HUES48 (cell line): ENCODE data around the gene TXNDC15.
A peak's percentile ranks its signal among the peaks of the same experiment; 100 is the strongest.
"Not testable (repeated sequence)": the region's sequence is repeated elsewhere in the genome, so short reads cannot be mapped to it uniquely, and the experiment has no call there.

Experiments
- H3K27ac ChIP-seq: one replicate; pipeline ENCODE4 v1.7.0; 2013; ENCODE audit warnings: low read depth, low read length, inconsistent platforms
- H3K27me3 ChIP-seq: 2 replicates; pipeline ENCODE4 v1.6.1; 2013; ENCODE audit warnings: mild to moderate bottlenecking, low read length; ENCODE audit not compliant: control insufficient read depth, insufficient read depth
- H3K36me3 ChIP-seq: 2 replicates; pipeline ENCODE4 v1.6.1; 2013; ENCODE audit warnings: low read length; ENCODE audit not compliant: control insufficient read depth, insufficient read depth
- H3K4me1 ChIP-seq: 2 replicates; pipeline ENCODE4 v1.6.1; 2013; ENCODE audit warnings: mild to moderate bottlenecking, low read length; ENCODE audit not compliant: control insufficient read depth, insufficient read depth
- H3K4me3 ChIP-seq: 2 replicates; pipeline ENCODE4 v1.5.1; 2013; ENCODE audit warnings: mild to moderate bottlenecking, low read depth, low read length
- H3K9ac ChIP-seq: 2 replicates; pipeline ENCODE4 v1.6.1; 2013; ENCODE audit warnings: mild to moderate bottlenecking, low read depth, low read length, moderate library complexity
- H3K9me3 ChIP-seq: 2 replicates; pipeline ENCODE4 v1.6.1; 2013; ENCODE audit warnings: low read length; ENCODE audit not compliant: control insufficient read depth, insufficient read depth

The TXNDC15 gene, protein sequence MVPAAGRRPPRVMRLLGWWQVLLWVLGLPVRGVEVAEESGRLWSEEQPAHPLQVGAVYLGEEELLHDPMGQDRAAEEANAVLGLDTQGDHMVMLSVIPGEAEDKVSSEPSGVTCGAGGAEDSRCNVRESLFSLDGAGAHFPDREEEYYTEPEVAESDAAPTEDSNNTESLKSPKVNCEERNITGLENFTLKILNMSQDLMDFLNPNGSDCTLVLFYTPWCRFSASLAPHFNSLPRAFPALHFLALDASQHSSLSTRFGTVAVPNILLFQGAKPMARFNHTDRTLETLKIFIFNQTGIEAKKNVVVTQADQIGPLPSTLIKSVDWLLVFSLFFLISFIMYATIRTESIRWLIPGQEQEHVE

DNA sequence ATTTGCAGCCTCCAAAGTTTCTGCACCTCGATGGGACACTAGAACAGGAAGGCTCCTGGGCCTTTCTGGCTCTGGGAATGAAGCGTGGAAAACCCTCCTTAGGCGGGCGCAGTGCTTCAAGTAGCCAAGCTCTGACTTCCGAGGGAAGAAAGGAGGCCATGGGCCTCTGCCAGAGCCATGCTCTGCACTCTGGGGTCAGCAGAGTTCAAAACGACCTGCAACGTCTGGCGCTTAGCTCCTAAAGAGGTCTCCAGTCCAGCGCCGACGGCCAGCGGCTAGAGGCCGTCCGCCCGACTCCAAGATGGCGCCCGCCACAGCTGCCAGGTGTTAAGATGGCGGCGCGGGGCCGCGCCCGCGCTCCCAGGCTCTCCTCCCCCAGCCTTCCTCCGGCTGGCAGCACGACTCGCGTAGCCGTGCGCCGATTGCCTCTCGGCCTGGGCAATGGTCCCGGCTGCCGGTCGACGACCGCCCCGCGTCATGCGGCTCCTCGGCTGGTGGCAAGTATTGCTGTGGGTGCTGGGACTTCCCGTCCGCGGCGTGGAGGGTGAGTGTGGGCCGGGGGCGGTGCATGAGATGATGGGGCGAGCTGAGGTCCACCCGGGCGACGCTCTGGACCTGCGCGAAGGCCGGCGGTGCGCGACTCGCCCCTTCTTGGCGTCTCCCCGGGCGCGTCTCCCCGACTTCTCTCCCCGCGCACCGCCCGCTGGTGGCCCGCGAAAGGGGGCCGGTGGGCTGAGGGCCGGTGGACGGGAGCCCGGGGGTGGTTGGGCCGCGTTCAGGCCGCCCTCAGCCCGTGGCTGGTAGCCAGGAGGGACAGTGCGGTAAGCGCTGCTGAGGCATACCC, at the start of gene TXNDC15:
Gene TXNDC15, plus strand, starts transcription at position 385 of the 844 bp plus-strand sequence. Its CDS starts 57 bp downstream, at position 442.
- H3K4me3 ChIP-seq = peak within 1 kb of the TSS; percentile 69
- H3K4me1 ChIP-seq = peaks cover 14% of the 10 kb centered on the region

DNA sequence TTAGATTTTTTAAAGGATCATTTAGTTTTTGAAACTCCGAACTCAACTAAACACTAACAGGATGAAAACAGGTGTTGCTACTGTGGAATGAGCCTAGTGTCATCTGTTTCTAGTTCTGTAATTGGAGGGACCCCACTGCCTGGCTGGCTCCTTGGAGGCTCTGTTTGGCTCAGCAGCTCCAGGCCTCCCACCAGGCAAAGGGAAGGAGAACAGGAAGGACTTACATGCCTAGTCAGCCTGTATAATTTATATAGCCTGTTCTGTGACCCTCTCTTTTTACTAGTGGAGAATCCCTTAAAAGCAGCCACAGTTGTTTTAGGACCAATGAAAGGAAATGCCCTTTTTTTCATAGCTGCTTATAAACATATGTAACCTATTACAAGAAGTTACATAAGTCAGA, 49.5 kb upstream of the TXNDC15 start:
- Histone ChIP-seq H3K4me3 (no peak overlapping the region), H3K9ac (no peak overlapping the region), H3K27me3 (no peaks in the 10 kb centered on the region), H3K4me1 (no peaks in the 10 kb centered on the region), H3K9me3 (no peaks in the 10 kb centered on the region), H3K36me3 (peaks cover 94% of the 10 kb centered on the region), H3K27ac (no peak overlapping the region)

More for the DNA sequence above, at the start of gene TXNDC15:
- H3K9ac ChIP-seq = peak within 1 kb of the TSS; percentile 86
- no peaks in the 10 kb centered on the region for H3K9me3 ChIP-seq
- peak within 1 kb of the TSS; percentile 88 for H3K27ac ChIP-seq
- H3K27me3 ChIP-seq = 0 out of 2 replicates have a peak, but pooled peaks cover 4% of the 10 kb centered on the region
- no peaks in the 10 kb centered on the region for H3K36me3 ChIP-seq

DNA sequence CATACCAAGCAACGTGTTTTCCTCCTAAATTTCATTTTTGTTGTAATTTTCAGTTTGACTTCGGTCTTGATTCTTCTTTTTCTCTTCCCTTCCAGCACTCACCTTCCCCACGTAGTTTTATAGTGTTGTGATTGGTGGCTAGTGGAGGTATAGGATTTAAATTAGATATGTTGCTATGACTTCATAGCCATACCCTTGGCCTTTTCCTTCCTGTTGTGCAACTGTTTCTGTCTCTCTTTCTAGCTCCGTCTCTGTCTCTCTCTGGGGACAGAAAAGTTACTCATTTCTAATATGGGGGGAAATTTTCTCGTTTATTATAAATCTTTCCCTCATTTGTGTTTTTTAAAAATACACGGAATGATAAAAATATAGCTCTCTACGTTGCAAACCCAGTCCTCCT, 49.0 kb upstream of the TXNDC15 start:
- Histone ChIP-seq H3K9me3 (no peaks in the 10 kb centered on the region), H3K4me1 (no peaks in the 10 kb centered on the region), H3K4me3 (no peak overlapping the region), H3K36me3 (peaks cover 93% of the 10 kb centered on the region), H3K27me3 (no peaks in the 10 kb centered on the region), H3K9ac (no peak overlapping the region), H3K27ac (no peak overlapping the region)

DNA sequence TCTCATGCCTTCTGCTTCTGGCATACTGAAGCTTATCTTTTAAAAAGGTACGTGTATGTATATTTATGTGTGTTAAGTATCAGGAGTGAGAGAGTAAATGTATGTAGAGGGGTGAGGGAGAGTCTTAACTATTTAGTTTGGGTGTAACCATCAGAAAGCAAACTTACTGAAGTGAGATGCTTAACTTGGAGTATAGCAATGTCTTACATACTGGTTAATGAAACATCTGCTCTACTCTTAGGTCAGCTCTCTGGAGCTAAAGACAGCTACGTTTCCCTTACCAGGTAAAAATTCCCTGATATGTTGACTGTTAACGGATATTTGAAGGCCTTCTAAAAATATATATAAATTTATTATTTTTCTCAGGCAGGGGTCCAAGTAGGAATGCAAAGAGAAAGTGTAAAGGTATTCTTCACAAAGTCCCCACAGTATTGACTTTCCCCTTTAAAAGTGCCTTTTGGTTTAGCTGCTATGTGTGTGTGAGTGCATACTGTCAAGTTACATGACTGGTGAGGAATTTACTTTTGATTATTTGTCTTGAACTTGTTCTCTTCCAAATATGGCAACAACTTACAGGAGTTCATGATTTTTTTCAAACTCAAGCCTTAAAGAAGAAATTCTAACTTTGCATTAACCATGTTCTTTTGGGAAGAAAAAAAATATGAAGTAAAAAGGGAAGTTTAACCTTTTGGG, 40.7 kb upstream of the TXNDC15 start:
- Histone ChIP-seq H3K36me3 (peaks cover 71% of the 10 kb centered on the region), H3K4me3 (no peak overlapping the region), H3K9ac (no peak overlapping the region), H3K9me3 (no peaks in the 10 kb centered on the region), H3K4me1 (no peaks in the 10 kb centered on the region), H3K27ac (no peak overlapping the region), H3K27me3 (no peaks in the 10 kb centered on the region)

DNA sequence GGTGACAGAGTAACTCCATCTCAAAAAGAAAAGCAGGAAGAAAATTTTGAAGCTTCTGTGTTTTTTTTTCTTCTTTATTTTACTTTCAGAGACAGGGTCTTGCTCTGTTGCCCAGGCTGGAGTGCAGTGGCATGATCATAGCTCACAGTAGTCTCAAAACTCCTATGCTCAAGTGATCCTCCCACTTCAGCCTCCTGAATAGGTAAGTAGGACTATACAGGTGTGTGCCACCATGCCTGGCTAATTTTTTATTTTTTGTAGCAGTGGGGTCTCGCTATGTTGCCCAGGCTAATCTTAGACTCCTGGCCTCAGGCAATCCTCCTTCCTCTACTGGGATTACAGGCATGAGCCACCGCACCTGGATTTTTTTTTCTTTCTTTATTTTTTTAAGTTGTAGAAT, 38.5 kb upstream of the TXNDC15 start:
- no peaks in the 10 kb centered on the region for H3K4me1 ChIP-seq
- H3K27me3 ChIP-seq = no peaks in the 10 kb centered on the region
- no peak overlapping the region for H3K27ac ChIP-seq
- H3K9me3 ChIP-seq = no peaks in the 10 kb centered on the region
- no peak overlapping the region for H3K4me3 ChIP-seq
- H3K9ac ChIP-seq = no peak overlapping the region
- peaks cover 72% of the 10 kb centered on the region for H3K36me3 ChIP-seq

DNA sequence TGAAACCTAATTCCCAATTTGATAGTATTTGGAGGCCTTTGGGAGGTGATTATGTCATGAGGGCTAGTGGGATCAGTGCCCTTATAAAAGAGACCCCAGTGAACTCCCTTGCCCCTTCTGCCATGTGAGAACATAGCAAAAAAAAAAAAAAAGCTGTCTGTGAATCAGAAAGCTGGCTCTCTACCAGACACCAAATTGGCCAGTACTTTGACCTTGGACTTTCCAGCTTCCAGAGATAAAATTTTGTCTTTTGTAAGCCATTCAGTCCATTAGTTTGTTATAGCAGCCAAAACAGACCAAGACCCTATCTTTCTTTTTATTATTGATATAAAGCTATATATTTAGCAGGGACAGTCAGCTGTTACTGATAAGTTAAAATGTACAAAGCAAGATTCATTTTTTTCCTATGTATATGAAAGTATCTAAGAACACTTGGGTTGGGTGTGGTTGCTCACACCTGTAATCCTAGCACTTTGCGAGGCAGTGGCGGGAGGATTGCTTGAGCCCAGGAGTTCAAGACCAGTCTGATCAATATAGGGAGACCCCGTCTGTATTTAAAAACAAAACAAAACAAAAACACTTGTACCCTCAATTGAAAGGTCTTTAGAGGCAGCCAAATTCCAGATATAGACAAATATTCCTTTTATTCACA, 36.5 kb upstream of the TXNDC15 start:
- no peaks in the 10 kb centered on the region for H3K9me3 ChIP-seq
- H3K36me3 ChIP-seq = peaks cover 62% of the 10 kb centered on the region
- H3K9ac ChIP-seq = no peak overlapping the region
- H3K4me1 ChIP-seq = no peaks in the 10 kb centered on the region
- H3K27ac ChIP-seq = no peak overlapping the region
- H3K4me3 ChIP-seq = no peak overlapping the region
- no peaks in the 10 kb centered on the region for H3K27me3 ChIP-seq

DNA sequence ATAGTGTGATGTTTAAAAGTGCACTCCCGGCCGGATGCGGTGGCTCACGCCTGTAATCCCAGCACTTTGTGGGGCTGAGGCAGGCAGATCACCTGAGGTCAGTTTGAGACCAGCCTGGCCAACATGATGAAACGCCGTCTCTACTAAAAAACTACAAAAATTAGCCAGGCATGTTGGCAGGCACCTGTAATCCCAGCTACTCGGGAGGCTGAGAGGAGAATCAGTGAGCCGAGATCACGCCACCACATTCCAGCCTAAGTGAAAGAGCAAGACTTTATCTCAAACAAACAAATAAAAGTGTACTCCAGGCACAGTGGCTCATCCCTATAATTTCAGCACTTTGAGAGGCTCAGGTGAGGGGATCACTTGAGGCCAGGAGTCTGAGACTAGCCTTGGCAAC, 35.8 kb upstream of the TXNDC15 start:
- peaks cover 56% of the 10 kb centered on the region for H3K36me3 ChIP-seq
- H3K9ac ChIP-seq, H3K27me3 ChIP-seq, H3K4me1 ChIP-seq, H3K9me3 ChIP-seq, H3K27ac ChIP-seq, H3K4me3 ChIP-seq: not testable (repeated sequence)

DNA sequence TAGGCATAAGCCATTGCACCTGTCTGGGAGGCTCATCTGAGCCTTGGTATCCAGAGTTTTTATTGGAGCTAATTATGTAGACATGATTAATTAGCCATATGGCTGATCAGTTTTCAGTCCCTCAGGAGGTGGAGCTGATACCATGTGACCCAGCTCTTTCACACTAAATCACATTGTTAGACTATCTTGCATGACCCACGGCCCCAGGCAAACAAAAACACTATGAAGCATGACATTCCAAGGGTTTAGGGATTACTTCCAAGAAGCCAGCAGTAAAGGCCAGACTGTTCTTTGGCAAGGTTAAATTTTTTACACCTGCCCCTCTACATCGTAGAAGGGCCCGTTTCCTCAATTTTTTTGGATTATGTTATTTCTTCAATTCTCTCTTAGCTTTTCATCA, 33.4 kb upstream of the TXNDC15 start:
- H3K4me1 ChIP-seq = peaks cover 4% of the 10 kb centered on the region; the same call in 1 of the 2 replicates
- peaks cover 39% of the 10 kb centered on the region for H3K36me3 ChIP-seq
- no peaks in the 10 kb centered on the region for H3K9me3 ChIP-seq
- no peaks in the 10 kb centered on the region for H3K27me3 ChIP-seq
- H3K4me3 ChIP-seq = no peak overlapping the region
- no peak overlapping the region for H3K9ac ChIP-seq
- H3K27ac ChIP-seq = no peak overlapping the region

DNA sequence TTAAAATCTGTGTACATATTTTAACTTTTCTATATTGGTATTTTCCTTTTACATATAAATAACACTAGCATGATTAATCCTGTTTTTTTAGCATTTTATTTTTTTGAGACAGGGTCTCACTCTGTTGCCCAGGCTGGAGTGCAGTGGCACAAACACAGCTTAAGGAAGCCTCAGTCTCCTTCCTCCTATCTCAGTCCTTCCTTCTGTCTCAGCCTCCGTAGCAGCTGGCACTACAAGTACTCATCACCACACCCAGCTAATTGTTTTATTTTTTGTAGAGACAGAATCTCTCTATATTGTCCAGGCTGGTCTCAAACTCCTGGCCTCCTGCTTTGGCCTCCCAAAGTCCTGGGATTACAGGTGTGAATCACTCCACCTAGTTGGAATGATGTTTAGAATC, 29.9 kb upstream of the TXNDC15 start:
- H3K9me3 ChIP-seq = no peaks in the 10 kb centered on the region
- peaks cover 13% of the 10 kb centered on the region for H3K36me3 ChIP-seq
- H3K4me3 ChIP-seq = no peak overlapping the region
- no peaks in the 10 kb centered on the region for H3K27me3 ChIP-seq
- H3K9ac ChIP-seq = no peak overlapping the region
- H3K27ac ChIP-seq = no peak overlapping the region
- H3K4me1 ChIP-seq = peaks cover 10% of the 10 kb centered on the region

DNA sequence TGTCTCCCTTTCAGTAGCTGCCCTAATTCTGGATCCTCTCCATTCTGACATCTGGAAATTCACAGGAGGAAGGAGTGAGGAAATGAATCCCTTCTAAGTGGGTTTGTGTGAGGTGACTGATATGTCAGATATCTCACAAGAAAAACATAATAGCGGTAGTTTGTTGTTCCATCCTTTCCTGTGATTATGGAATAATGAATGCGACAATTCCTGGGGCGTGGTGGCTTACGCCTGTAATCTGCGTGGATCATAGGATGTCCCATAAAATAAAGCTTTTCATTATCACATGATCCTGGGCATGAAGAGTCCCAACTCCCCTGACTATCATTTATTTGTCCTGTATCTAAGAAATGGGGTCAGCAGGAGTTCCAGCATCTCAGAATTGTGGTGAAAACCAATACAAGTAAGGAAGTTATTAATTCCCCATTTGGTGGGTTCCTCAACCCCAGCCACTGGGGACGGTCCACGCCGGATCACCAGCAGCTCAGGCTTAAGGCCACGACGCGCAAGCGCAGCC, 28.8 kb upstream of the TXNDC15 start:
- Histone ChIP-seq H3K36me3 (peaks cover 3% of the 10 kb centered on the region; the same call in 1 of the 2 replicates), H3K27ac (peak overlapping the region; percentile 93), H3K9ac (peak overlapping the region; percentile 90; the same call in 1 of the 2 replicates), H3K9me3 (no peaks in the 10 kb centered on the region), H3K4me3 (peak overlapping the region; percentile 99), H3K4me1 (peaks cover 10% of the 10 kb centered on the region), H3K27me3 (no peaks in the 10 kb centered on the region)
